Mucosa of rectum (tissue), 2 donors: ENCODE measurements around the gene TBC1D2B.

Experiments used
- H3K27ac ChIP-seq, 2 donors: one replicate each; pipeline ENCODE4 v1.7.0; 2013; ENCODE audit warnings: inconsistent platforms in 2 of 2, low read depth in 2 of 2, low read length in 2 of 2
- H3K27me3 ChIP-seq, 2 donors: one replicate each; pipeline ENCODE4 v1.7.0; 2013; ENCODE audit warnings: low read length in 2 of 2; ENCODE audit not compliant: control insufficient read depth in 2 of 2, insufficient read depth in 2 of 2
- H3K36me3 ChIP-seq, 2 donors: one replicate each; pipeline ENCODE4 v1.7.0; 2013; ENCODE audit warnings: low read length in 2 of 2; ENCODE audit not compliant: control insufficient read depth in 2 of 2, insufficient read depth in 2 of 2
- H3K4me1 ChIP-seq, 2 donors: one replicate each; pipeline ENCODE4 v1.7.0; 2013; ENCODE audit warnings: low read length in 2 of 2, mild to moderate bottlenecking in 1 of 2; ENCODE audit not compliant: control insufficient read depth in 2 of 2, insufficient read depth in 2 of 2
- H3K4me3 ChIP-seq, 2 donors: one replicate each; pipeline ENCODE4 v1.7.0; 2013; ENCODE audit warnings: low read length in 2 of 2
- H3K9ac ChIP-seq, 2 donors: one replicate each; pipeline ENCODE4 v1.7.0; 2013; ENCODE audit warnings: low read length in 2 of 2, low read depth in 1 of 2, mild to moderate bottlenecking in 1 of 2
- H3K9me3 ChIP-seq, 2 donors: one replicate each; pipeline ENCODE4 v1.7.0; 2013; ENCODE audit warnings: low read length in 2 of 2; ENCODE audit not compliant: control insufficient read depth in 2 of 2
- donor health status: healthy.
- donor health status: Normal muscosa, but diverticular disease.

Gene TBC1D2B

GRCh38 chr15:78105476-78106241, 28.1 kb upstream of the TBC1D2B start:
- Histone ChIP-seq H3K4me1 (peaks cover 0 to 10% of the 10 kb centered on the region in 2 donors), H3K27ac (no peak overlapping the region), H3K27me3 (no peaks in the 10 kb centered on the region), H3K36me3 (no peaks in the 10 kb centered on the region), H3K9me3 (no peaks in the 10 kb centered on the region), H3K4me3 (no peak overlapping the region), H3K9ac (no peak overlapping the region)

GRCh38 chr15:78104566-78105475, 27.3 kb upstream of the TBC1D2B start:
- no peak overlapping the region for H3K9ac ChIP-seq
- peak overlapping the region in 1 of 2 donors; percentile 43 for H3K27ac ChIP-seq
- no peaks in the 10 kb centered on the region for H3K36me3 ChIP-seq
- no peak overlapping the region for H3K4me3 ChIP-seq
- H3K9me3 ChIP-seq = no peaks in the 10 kb centered on the region
- H3K4me1 ChIP-seq = peaks cover 0 to 10% of the 10 kb centered on the region in 2 donors
- no peaks in the 10 kb centered on the region for H3K27me3 ChIP-seq

DNA sequence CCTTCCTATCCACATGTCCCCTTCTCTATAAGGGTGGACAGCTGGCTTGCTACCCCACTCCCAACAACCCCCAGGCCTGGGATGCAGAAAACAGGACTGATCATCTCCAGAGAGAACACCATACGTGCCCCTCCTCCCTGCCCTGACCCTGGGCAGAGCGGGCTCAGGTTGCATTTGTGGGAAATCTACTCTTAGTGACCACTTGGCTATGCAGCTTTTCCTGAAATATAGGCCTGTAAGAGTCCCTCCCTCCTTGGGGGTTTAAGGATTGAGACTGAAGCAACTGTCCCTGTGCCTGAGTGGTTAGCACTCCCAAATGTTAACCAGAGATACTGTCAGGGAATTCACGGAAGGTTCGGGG, 26.6 kb upstream of the TBC1D2B start:
- no peak overlapping the region for H3K4me3 ChIP-seq
- peak overlapping the region in 1 of 2 donors; percentile 43 for H3K27ac ChIP-seq
- no peaks in the 10 kb centered on the region for H3K27me3 ChIP-seq
- no peaks in the 10 kb centered on the region for H3K9me3 ChIP-seq
- no peaks in the 10 kb centered on the region for H3K36me3 ChIP-seq
- H3K9ac ChIP-seq = no peak overlapping the region
- peaks cover 0 to 10% of the 10 kb centered on the region in 2 donors for H3K4me1 ChIP-seq

GRCh38 chr15:78103406-78104118, 26.1 kb upstream of the TBC1D2B start:
- H3K9me3 ChIP-seq = no peaks in the 10 kb centered on the region
- H3K4me1 ChIP-seq = peaks cover 0 to 10% of the 10 kb centered on the region in 2 donors
- H3K27ac ChIP-seq = peak overlapping the region in 1 of 2 donors; percentile 67
- H3K27me3 ChIP-seq = no peaks in the 10 kb centered on the region
- H3K9ac ChIP-seq = peak overlapping the region in 1 of 2 donors; percentile 24
- H3K4me3 ChIP-seq = no peak overlapping the region
- no peaks in the 10 kb centered on the region for H3K36me3 ChIP-seq

DNA sequence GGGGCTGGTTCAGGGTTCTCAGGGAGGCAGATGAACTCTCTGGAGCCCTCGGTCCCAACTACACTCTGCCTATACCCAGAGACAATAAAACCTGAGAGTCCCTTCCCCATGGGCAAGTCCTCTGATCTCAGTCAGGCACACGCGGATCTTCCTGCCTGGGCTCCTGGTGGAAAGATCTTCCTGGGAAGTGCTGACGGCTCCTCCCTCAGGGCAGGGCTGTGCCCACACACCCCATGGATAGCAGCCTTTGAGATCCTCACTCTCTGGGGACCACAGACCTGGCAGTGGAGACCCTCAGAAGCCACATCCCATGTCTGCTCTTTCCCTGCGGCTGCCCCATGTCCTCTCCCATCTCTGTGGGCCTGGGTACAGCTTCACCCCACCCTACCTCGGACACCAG, 25.2 kb upstream of the TBC1D2B start:
- Histone ChIP-seq H3K36me3 (no peaks in the 10 kb centered on the region), H3K4me3 (no peak overlapping the region), H3K9me3 (no peaks in the 10 kb centered on the region), H3K4me1 (peaks cover 0 to 10% of the 10 kb centered on the region in 2 donors), H3K27ac (peak overlapping the region in 1 of 2 donors; percentile 67), H3K27me3 (no peaks in the 10 kb centered on the region), H3K9ac (no peak overlapping the region)

DNA sequence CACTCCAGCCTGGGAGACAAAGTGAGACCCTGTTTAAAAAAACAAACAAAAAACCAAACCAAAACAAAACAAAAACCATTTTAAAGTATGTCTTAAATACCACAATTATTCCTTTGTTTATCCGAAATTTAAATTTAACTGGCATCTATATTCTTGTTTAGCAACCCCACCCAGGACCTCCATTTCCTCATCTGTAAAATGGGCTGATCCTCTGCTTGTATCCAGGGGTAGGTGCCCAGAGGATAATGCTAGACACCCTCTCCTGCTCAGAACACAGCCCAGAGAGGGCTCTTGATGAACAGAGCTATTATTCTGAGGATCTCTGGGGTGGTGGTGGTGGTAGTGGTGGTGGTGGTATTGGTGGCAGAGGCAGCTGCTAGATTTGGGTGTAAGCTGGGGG, 24.7 kb upstream of the TBC1D2B start:
- no peaks in the 10 kb centered on the region for H3K9me3 ChIP-seq
- H3K27me3 ChIP-seq = no peaks in the 10 kb centered on the region
- no peaks in the 10 kb centered on the region for H3K36me3 ChIP-seq
- H3K4me1 ChIP-seq = peaks cover 0 to 10% of the 10 kb centered on the region in 2 donors
- H3K9ac ChIP-seq = no peak overlapping the region
- H3K27ac ChIP-seq = no peak overlapping the region
- H3K4me3 ChIP-seq = no peak overlapping the region

GRCh38 chr15:78101423-78102105, 24.1 kb upstream of the TBC1D2B start:
- H3K27ac ChIP-seq = no peak overlapping the region
- peaks cover 0 to 10% of the 10 kb centered on the region in 2 donors for H3K4me1 ChIP-seq
- H3K27me3 ChIP-seq = no peaks in the 10 kb centered on the region
- H3K9me3 ChIP-seq = no peaks in the 10 kb centered on the region
- H3K9ac ChIP-seq = no peak overlapping the region
- H3K36me3 ChIP-seq = no peaks in the 10 kb centered on the region
- H3K4me3 ChIP-seq = no peak overlapping the region

DNA sequence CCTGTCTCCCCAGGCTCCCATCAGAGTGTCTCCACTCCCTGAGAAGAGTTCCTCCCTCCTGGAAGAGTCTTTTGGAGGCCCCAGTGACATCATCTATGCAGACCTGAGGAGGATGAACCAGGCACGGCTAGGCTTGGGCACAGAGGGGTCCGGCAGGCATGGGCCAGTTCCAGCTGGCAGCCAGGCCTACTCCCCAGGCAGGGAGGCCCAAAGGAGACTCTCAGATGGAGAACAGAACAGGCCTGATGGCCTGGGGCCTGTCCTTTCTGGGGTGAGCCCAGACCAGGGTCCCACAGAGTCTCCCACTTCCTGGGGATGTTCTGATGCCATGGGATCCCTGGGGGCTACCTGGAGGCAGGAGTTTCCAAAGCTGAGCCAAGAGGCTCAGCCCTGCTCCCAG, 23.4 kb upstream of the TBC1D2B start:
- Histone ChIP-seq H3K36me3 (no peaks in the 10 kb centered on the region), H3K27ac (no peak overlapping the region), H3K9me3 (no peaks in the 10 kb centered on the region)

GRCh38 chr15:78098131-78098755, 20.7 kb upstream of the TBC1D2B start:
- H3K27ac ChIP-seq = no peak overlapping the region
- H3K4me3 ChIP-seq = no peak overlapping the region
- peaks cover 3 to 4% of the 10 kb centered on the region in 2 donors for H3K4me1 ChIP-seq
- H3K9ac ChIP-seq = no peak overlapping the region
- H3K36me3 ChIP-seq = no peaks in the 10 kb centered on the region
- H3K27me3 ChIP-seq = no peaks in the 10 kb centered on the region
- no peaks in the 10 kb centered on the region for H3K9me3 ChIP-seq

More for the DNA sequence above, 23.4 kb upstream of the TBC1D2B start:
- Histone ChIP-seq H3K9ac (no peak overlapping the region), H3K27me3 (no peaks in the 10 kb centered on the region), H3K4me1 (peaks cover 0 to 10% of the 10 kb centered on the region in 2 donors), H3K4me3 (no peak overlapping the region)
